Left lung (tissue), 10 donors: ENCODE data around the gene PTK6. TPM values are rescaled to one million over a fixed set of nuclear protein-coding genes. Genes with fewer than 3 reads are reported as not detected.

Experiments
- ATAC-seq: fragments of 200-7000 bp; cut with Tn5 transposase; one replicate; pipeline ENCODE4 v1.9.1; 2020; ENCODE audit warnings: moderate library complexity
- DNase-seq, 4 donors: peaks; one replicate each; pipeline ENCODE4 v3.0.0-alpha.2; 2013 to 2020
- H3K27ac ChIP-seq, 2 donors: fragments of 200-600 bp; sonication (generic) in 1 of 2; one replicate each; pipeline versions ENCODE4 v1.5.0 to v1.8.0; 2020 to 2021
- H3K27me3 ChIP-seq, 2 donors: fragments of 200-600 bp; sonication (generic) in 1 of 2; one replicate each; pipeline versions ENCODE4 v1.5.0 to v1.8.0; 2020 to 2021
- H3K36me3 ChIP-seq, 2 donors: fragments of 200-600 bp; sonication (generic) in 1 of 2; one replicate each; pipeline versions ENCODE4 v1.5.0 to v1.8.0; 2020 to 2021
- H3K4me1 ChIP-seq, 2 donors: fragments of 200-600 bp; one replicate each; pipeline ENCODE4 v1.8.0; 2021
- H3K4me3 ChIP-seq, 2 donors: fragments of 200-600 bp; sonication (generic) in 1 of 2; one replicate each; pipeline versions ENCODE4 v1.5.0 to v1.8.0; 2020 to 2021; ENCODE audit warnings: mild to moderate bottlenecking in 1 of 2
- H3K9me3 ChIP-seq, 2 donors: fragments of 200-600 bp; sonication (generic) in 1 of 2; one replicate each; pipeline versions ENCODE4 v1.5.0 to v1.8.0; 2020 to 2021
- intact Hi-C, 2 donors: fragments of 100-400 bp; cut with DNase I; formaldehyde crosslinking; loops; one replicate each; pipeline versions ENCODE4 v1.11.2 to v1.14.2; 2022
- polyA plus RNA-seq, 6 donors: library from polyadenylated mRNA; unstranded; fragments of 120-200 nt; gene quantifications; one replicate each; pipeline ENCODE4 v1.2.1, GENCODE V29; 2013; ENCODE audit not compliant: insufficient read length in 6 of 6
- total RNA-seq, 2 donors: library from RNA; stranded (reverse); fragmentation: NEBNext Ultra II Directional; extraction: Animal tissue kit (Norgen Biotek cat#: 25700); gene quantifications; one replicate each; pipeline ENCODE4 v1.2.1, GENCODE V29; 2021
- TF ChIP-seq, protein P1 (sequence below), 2 donors: fragments of 200-600 bp; sonication (generic) in 1 of 2; IDR thresholded peaks; one replicate each; pipeline versions ENCODE4 v1.5.0 to v1.8.0; 2021; ENCODE audit warnings: antibody characterized with exemption in 2 of 2
- donor health status: DM: no; HTN: yes; CAD: no.
- donor health status: DM: no; HTN: no; CAD: no.

The PTK6 gene
- total and polyA plus RNA-seq, 8 donors: 0.53 to 7.3 (median 0.75) TPM

DNA sequence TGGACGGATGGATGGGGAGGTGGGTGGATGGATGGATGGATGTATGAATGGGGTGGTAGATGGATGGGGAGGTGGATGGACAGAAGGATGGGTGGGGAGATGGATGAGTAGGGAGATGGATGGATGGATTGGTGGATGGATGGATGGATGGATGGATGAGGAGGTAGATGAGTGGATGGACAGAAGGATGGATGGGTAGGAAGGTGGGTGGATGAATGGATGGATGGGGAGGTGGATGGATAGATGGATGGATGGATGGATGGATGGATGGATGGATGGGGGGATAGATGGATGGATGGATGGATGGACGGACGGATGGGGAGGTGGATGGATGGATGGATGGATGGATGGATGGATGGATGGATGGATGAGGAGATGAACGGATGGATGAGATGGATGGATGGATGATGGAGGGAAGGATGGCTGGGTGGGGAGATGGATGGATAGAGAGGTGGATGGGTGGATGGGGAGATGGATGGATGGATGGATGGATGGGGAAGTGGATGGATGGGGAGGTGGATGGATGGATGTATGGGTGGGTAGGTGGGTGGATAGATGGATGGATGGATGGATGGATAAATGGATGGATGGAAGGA, 45.4 kb downstream of the PTK6 start:
- Histone ChIP-seq H3K27me3 (peaks cover 18 to 78% of the 10 kb centered on the region in 2 donors), H3K27ac (no peak overlapping the region), H3K4me3 (no peak overlapping the region), H3K36me3 (no peaks in the 10 kb centered on the region), H3K9me3 (no peaks in the 10 kb centered on the region), H3K4me1 (peaks cover 4 to 13% of the 10 kb centered on the region in 2 donors)
- DNase-seq (no peak), ATAC-seq (no peak)
- TF ChIP-seq, protein P1, sequence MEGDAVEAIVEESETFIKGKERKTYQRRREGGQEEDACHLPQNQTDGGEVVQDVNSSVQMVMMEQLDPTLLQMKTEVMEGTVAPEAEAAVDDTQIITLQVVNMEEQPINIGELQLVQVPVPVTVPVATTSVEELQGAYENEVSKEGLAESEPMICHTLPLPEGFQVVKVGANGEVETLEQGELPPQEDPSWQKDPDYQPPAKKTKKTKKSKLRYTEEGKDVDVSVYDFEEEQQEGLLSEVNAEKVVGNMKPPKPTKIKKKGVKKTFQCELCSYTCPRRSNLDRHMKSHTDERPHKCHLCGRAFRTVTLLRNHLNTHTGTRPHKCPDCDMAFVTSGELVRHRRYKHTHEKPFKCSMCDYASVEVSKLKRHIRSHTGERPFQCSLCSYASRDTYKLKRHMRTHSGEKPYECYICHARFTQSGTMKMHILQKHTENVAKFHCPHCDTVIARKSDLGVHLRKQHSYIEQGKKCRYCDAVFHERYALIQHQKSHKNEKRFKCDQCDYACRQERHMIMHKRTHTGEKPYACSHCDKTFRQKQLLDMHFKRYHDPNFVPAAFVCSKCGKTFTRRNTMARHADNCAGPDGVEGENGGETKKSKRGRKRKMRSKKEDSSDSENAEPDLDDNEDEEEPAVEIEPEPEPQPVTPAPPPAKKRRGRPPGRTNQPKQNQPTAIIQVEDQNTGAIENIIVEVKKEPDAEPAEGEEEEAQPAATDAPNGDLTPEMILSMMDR (IDR thresholded peaks at IDR 0.05): no peak
- intact Hi-C loops: no loop called here

DNA sequence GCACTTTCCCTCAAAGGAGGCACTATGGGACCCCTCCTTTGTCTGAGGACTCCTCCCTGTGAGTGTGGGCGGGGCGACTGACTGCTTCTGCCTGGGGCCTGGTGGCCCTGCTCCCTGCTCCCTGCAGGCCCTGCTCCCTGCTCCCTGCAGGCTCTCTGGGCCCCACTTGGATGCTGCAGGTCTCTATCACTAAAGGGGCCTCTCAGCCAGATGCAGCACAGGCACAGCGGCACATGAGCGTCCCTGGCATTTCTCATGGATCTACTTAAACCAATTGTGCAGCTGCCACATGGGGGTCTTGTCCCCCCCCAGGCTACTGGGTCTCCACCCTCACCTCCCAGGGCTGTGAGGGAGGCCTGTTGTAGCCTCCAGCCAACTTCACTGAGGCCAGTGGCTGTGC, 46.1 kb downstream of the PTK6 start:
- peak in 1 of 4 donors; percentile 33 for DNase-seq
- no peak overlapping the region for H3K27ac ChIP-seq
- TF ChIP-seq, protein P1 (IDR thresholded peaks at IDR 0.05): no peak
- no peaks in the 10 kb centered on the region for H3K36me3 ChIP-seq
- no peaks in the 10 kb centered on the region for H3K9me3 ChIP-seq
- peaks cover 18 to 77% of the 10 kb centered on the region in 2 donors for H3K27me3 ChIP-seq
- H3K4me3 ChIP-seq: no peak overlapping the region
- intact Hi-C loops: no loop called here
- no peak for ATAC-seq
- H3K4me1 ChIP-seq: peaks cover 1 to 6% of the 10 kb centered on the region in 2 donors

DNA sequence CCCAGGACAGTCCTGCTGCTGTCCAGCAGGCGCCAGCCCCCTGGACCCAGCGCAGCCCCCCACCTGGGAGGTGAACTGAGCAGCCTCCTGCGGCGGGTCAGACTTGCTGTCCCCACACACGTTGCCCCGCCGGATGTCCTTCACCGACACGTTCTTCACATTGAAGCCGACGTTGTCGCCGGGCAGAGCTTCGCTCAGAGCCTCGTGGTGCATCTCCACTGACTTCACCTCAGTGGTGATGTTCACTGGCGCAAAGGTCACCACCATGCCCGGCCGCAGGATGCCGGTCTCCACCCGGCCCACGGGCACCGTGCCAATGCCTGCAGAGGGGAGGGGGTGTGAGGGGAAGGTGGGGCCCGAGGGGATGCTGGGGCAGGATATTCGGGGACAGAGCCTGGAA, 46.8 kb downstream of the PTK6 start:
- Histone ChIP-seq H3K27me3 (peaks cover 18 to 77% of the 10 kb centered on the region in 2 donors), H3K4me1 (peaks cover 0 to 4% of the 10 kb centered on the region in 2 donors), H3K27ac (no peak overlapping the region), H3K4me3 (no peak overlapping the region), H3K36me3 (no peaks in the 10 kb centered on the region), H3K9me3 (no peaks in the 10 kb centered on the region)
- ATAC-seq: no peak
- TF ChIP-seq, protein P1 (IDR thresholded peaks at IDR 0.05): no peak
- intact Hi-C loops: no loop called here
- peak in 1 of 4 donors; percentile 65 for DNase-seq

DNA sequence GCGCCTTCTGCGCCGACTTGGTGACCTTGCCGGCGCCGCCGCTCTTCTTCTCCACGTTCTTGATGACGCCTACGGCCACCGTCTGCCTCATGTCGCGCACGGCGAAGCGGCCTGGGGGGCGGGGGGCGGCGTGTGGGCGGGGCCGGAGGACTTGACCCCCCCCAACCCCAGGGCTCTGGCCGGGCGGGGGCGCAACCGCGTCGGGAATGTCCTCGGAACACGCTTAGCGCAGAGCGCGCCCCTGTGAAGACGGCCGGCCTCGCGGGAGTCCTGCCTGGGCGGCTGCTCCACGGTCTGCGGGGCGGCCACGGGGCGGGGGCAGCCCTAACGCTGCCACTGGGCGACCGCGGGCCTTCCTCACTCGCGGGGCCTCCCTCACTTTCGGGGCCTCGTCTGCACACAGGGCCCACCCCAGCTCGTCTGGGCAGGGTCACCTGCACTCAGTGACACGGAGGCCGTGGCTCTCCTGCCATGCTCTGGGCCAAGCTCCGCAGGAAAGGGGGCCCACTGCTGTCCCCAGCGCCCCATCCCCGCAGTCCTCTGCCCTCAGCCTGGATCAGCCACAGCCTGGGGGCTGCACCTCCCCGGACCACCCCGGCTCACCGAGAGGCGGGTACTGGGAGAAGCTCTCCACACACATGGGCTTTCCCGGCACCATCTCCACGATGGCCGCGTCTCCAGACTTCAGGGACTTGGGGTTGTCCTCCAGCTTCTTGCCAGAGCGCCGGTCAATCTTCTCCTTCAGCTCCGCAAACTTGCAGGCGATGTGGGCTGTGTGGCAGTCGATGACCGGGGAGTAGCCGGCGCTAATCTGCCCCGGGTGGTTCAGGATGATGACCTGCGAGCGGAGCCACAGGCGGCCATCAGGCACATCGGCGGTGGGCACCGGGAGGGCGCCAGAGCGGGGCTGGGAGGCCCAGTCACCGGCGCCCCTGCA, 48.6 kb downstream of the PTK6 start:
- Histone ChIP-seq H3K4me1 (peaks cover 0 to 4% of the 10 kb centered on the region in 2 donors), H3K27ac (no peak overlapping the region), H3K9me3 (no peaks in the 10 kb centered on the region), H3K4me3 (no peak overlapping the region), H3K36me3 (no peaks in the 10 kb centered on the region), H3K27me3 (peaks cover 18 to 77% of the 10 kb centered on the region in 2 donors)
- intact Hi-C loops: no loop called here
- TF ChIP-seq, protein P1 (IDR thresholded peaks at IDR 0.05): no peak
- DNase-seq (peak in 1 of 4 donors; percentile 75), ATAC-seq (no peak)

DNA sequence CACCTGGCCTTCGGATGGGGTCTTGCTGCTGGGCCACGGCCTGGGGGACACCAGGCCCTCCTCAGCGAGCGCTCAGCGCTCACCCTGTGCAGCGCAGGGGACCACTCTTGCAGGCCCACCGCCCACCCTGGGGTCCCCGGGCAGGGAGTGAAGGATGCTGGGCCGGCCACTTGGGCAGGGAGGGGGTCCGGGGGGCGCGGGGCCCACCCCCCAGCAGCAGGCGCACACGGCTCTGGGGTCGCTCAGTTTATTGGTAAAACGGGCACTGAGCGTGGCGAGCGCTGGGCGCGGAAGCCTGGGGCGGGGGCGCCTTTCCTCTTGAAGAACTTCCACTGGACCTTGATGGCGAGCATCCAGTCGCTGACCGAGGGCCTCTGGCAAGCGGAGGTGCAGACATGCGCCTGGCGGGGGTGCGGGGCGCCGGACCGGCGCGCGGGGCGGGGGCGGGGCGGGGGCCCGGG, 49.4 kb downstream of the PTK6 start:
- H3K27ac ChIP-seq: no peak overlapping the region
- H3K4me3 ChIP-seq: no peak overlapping the region
- intact Hi-C loops: no loop called here
- TF ChIP-seq, protein P1 (IDR thresholded peaks at IDR 0.05): no peak
- H3K36me3 ChIP-seq: no peaks in the 10 kb centered on the region
- H3K27me3 ChIP-seq: peaks cover 18 to 85% of the 10 kb centered on the region in 2 donors
- H3K4me1 ChIP-seq: peaks cover 4% of the 10 kb centered on the region in 2 donors
- no peaks in the 10 kb centered on the region for H3K9me3 ChIP-seq
- ATAC-seq: no peak
- DNase-seq: peak in 1 of 4 donors; percentile 62
